ENCODE measurements around the gene KIAA0930.

The KIAA0930 gene

DNA sequence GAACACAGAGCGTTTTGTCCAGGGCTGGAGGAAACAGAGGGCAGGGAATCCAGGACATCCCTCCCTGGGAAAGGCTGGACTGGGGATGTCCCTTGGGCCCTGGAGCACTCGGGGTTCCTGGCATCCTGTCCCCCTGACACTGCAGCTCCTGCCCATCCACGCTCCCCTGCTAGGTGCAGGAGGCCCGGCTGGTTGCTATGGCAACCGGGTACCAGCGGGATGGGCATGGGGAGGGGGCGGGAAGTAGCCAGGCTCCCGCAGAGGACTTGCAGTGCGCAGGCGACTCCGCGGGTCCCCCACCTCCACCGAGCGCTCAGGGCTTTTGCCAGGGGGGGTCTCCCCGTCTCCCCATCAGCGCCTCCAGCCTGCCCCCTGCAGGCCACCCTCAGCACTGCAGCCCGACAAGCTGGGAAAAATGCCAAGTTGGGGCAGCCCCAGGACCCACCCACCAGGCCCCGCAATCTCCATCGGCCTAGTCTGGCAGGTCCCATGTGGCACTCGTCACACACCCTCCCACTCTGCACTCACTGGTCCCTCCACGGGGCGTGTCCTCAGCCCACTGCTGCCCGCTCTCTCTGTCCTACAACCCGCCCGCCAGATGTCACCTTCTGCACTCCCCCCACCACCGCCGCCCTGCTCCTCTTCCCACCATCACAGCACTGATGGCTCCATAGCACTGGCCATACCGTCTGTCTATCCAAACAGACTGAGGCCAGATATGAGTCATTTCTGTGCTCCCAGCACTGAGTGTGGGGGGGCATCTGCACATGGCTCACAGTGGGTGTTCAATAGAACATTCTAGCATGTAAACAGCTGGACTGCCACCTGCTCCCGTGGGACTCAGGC lies 31.5 kb downstream of the KIAA0930 start (continued):
- TF ChIP-seq ZNF600 (tag by site-specific recombination; IDR thresholded peaks at IDR 0.05) (0 out of 2 replicates have a peak, but pooled peaks have one; percentile 36), ZNF785 (tag by site-specific recombination; IDR thresholded peaks at IDR 0.05) (no peak), KLF9 (tag by site-specific recombination; IDR thresholded peaks at IDR 0.05; ENCODE audit: low read depth) (peak; percentile 32), ZNF132 (tag by site-specific recombination; IDR thresholded peaks at IDR 0.05; ENCODE audit: borderline replicate concordance) (no peak), ZBTB17 (tag by site-specific recombination; IDR thresholded peaks at IDR 0.05) (no peak), ZFP69B (tag by site-specific recombination; IDR thresholded peaks at IDR 0.05) (no peak), ZNF37A (tag by site-specific recombination; IDR thresholded peaks at IDR 0.05) (no peak), ZFP37 (tag by site-specific recombination; IDR thresholded peaks at IDR 0.05) (no peak), ZNF311 (tag by site-specific recombination; IDR thresholded peaks at IDR 0.05; ENCODE audit: borderline replicate concordance) (no peak), ZNF654 (tag by site-specific recombination; IDR thresholded peaks at IDR 0.05; ENCODE audit: low read depth) (no peak), ZFHX2 (tag by site-specific recombination; conservative IDR thresholded peaks at IDR 0.05) (peak; percentile 99), ZNF768 (tag by site-specific recombination; IDR thresholded peaks at IDR 0.05) (no peak), ZNF433 (tag by site-specific recombination; IDR thresholded peaks at IDR 0.05; ENCODE audit: low read depth) (no peak), ZNF423 (tag by site-specific recombination; IDR thresholded peaks at IDR 0.05) (no peak), KLF1 (tag by site-specific recombination; IDR thresholded peaks at IDR 0.05) (peak; percentile 89), KLF8 (tag by site-specific recombination; IDR thresholded peaks at IDR 0.05) (0 out of 2 replicates have a peak, but pooled peaks have one; percentile 30), ZNF747 (tag by site-specific recombination; IDR thresholded peaks at IDR 0.05) (no peak), PRDM1 (tag by site-specific recombination; IDR thresholded peaks at IDR 0.05) (no peak)
- TF ChIP-seq, protein P1, sequence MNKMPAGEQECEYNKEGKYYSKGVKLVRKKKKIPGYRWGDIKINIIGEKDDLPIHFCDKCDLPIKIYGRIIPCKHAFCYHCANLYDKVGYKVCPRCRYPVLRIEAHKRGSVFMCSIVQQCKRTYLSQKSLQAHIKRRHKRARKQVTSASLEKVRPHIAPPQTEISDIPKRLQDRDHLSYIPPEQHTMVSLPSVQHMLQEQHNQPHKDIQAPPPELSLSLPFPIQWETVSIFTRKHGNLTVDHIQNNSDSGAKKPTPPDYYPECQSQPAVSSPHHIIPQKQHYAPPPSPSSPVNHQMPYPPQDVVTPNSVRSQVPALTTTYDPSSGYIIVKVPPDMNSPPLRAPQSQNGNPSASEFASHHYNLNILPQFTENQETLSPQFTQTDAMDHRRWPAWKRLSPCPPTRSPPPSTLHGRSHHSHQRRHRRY (tag by site-specific recombination; IDR thresholded peaks at IDR 0.05): no peak
- TF ChIP-seq, protein P2, sequence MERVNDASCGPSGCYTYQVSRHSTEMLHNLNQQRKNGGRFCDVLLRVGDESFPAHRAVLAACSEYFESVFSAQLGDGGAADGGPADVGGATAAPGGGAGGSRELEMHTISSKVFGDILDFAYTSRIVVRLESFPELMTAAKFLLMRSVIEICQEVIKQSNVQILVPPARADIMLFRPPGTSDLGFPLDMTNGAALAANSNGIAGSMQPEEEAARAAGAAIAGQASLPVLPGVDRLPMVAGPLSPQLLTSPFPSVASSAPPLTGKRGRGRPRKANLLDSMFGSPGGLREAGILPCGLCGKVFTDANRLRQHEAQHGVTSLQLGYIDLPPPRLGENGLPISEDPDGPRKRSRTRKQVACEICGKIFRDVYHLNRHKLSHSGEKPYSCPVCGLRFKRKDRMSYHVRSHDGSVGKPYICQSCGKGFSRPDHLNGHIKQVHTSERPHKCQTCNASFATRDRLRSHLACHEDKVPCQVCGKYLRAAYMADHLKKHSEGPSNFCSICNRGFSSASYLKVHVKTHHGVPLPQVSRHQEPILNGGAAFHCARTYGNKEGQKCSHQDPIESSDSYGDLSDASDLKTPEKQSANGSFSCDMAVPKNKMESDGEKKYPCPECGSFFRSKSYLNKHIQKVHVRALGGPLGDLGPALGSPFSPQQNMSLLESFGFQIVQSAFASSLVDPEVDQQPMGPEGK (tag by site-specific recombination; IDR thresholded peaks at IDR 0.05): peak; percentile 87
- TF ChIP-seq, protein P3, sequence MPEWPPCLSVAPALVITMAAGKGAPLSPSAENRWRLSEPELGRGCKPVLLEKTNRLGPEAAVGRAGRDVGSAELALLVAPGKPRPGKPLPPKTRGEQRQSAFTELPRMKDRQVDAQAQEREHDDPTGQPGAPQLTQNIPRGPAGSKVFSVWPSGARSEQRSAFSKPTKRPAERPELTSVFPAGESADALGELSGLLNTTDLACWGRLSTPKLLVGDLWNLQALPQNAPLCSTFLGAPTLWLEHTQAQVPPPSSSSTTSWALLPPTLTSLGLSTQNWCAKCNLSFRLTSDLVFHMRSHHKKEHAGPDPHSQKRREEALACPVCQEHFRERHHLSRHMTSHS (tag by site-specific recombination; IDR thresholded peaks at IDR 0.05): no peak
- TF ChIP-seq, protein P4, sequence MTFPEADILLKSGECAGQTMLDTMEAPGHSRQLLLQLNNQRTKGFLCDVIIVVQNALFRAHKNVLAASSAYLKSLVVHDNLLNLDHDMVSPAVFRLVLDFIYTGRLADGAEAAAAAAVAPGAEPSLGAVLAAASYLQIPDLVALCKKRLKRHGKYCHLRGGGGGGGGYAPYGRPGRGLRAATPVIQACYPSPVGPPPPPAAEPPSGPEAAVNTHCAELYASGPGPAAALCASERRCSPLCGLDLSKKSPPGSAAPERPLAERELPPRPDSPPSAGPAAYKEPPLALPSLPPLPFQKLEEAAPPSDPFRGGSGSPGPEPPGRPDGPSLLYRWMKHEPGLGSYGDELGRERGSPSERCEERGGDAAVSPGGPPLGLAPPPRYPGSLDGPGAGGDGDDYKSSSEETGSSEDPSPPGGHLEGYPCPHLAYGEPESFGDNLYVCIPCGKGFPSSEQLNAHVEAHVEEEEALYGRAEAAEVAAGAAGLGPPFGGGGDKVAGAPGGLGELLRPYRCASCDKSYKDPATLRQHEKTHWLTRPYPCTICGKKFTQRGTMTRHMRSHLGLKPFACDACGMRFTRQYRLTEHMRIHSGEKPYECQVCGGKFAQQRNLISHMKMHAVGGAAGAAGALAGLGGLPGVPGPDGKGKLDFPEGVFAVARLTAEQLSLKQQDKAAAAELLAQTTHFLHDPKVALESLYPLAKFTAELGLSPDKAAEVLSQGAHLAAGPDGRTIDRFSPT (tag by site-specific recombination; IDR thresholded peaks at IDR 0.05): peak; percentile 64
- TF ChIP-seq, protein P5, sequence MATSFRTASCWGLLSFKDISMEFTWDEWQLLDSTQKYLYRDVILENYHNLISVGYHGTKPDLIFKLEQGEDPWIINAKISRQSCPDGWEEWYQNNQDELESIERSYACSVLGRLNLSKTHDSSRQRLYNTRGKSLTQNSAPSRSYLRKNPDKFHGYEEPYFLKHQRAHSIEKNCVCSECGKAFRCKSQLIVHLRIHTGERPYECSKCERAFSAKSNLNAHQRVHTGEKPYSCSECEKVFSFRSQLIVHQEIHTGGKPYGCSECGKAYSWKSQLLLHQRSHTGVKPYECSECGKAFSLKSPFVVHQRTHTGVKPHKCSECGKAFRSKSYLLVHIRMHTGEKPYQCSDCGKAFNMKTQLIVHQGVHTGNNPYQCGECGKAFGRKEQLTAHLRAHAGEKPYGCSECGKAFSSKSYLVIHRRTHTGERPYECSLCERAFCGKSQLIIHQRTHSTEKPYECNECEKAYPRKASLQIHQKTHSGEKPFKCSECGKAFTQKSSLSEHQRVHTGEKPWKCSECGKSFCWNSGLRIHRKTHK (tag by site-specific recombination; IDR thresholded peaks at IDR 0.05): no peak
- TF ChIP-seq, protein P6, sequence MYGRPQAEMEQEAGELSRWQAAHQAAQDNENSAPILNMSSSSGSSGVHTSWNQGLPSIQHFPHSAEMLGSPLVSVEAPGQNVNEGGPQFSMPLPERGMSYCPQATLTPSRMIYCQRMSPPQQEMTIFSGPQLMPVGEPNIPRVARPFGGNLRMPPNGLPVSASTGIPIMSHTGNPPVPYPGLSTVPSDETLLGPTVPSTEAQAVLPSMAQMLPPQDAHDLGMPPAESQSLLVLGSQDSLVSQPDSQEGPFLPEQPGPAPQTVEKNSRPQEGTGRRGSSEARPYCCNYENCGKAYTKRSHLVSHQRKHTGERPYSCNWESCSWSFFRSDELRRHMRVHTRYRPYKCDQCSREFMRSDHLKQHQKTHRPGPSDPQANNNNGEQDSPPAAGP (tag by site-specific recombination; IDR thresholded peaks at IDR 0.05): peak; percentile 14; the same call in 1 of the 2 replicates
- TF ChIP-seq, protein P7, sequence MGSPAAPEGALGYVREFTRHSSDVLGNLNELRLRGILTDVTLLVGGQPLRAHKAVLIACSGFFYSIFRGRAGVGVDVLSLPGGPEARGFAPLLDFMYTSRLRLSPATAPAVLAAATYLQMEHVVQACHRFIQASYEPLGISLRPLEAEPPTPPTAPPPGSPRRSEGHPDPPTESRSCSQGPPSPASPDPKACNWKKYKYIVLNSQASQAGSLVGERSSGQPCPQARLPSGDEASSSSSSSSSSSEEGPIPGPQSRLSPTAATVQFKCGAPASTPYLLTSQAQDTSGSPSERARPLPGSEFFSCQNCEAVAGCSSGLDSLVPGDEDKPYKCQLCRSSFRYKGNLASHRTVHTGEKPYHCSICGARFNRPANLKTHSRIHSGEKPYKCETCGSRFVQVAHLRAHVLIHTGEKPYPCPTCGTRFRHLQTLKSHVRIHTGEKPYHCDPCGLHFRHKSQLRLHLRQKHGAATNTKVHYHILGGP (tag by site-specific recombination; IDR thresholded peaks at IDR 0.05): no peak
- TF ChIP-seq, protein P8, sequence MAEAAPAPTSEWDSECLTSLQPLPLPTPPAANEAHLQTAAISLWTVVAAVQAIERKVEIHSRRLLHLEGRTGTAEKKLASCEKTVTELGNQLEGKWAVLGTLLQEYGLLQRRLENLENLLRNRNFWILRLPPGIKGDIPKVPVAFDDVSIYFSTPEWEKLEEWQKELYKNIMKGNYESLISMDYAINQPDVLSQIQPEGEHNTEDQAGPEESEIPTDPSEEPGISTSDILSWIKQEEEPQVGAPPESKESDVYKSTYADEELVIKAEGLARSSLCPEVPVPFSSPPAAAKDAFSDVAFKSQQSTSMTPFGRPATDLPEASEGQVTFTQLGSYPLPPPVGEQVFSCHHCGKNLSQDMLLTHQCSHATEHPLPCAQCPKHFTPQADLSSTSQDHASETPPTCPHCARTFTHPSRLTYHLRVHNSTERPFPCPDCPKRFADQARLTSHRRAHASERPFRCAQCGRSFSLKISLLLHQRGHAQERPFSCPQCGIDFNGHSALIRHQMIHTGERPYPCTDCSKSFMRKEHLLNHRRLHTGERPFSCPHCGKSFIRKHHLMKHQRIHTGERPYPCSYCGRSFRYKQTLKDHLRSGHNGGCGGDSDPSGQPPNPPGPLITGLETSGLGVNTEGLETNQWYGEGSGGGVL (tag by site-specific recombination; IDR thresholded peaks at IDR 0.05): peak; percentile 60
